Epithelial cell of esophagus (primary cell): ENCODE measurements around the gene RNF175.

ENCODE experiments used
- DNase-seq: peaks from one replicate; pipeline ENCODE4 v3.0.0; 2010; ENCODE audit warnings: low read depth
- H3K4me3 ChIP-seq: 2 replicates; pipeline ENCODE4 v1.5.1; 2011; ENCODE audit warnings: mild to moderate bottlenecking, low read length, control low read depth
- TF ChIP-seq, protein P1 (sequence below): IDR thresholded peaks from 2 replicates; pipeline ENCODE4 v1.5.1; 2011; ENCODE audit warnings: low read depth, mild to moderate bottlenecking, low read length, control low read depth, inconsistent platforms; ENCODE audit not compliant: insufficient read depth; ENCODE audit errors: missing control alignments

RNF175 gene

GRCh38 chr4:153780221-153780620 lies 20.4 kb upstream of the RNF175 start:
- no peak for DNase-seq
- H3K4me3 ChIP-seq = no peak overlapping the region
- TF ChIP-seq, protein P1, sequence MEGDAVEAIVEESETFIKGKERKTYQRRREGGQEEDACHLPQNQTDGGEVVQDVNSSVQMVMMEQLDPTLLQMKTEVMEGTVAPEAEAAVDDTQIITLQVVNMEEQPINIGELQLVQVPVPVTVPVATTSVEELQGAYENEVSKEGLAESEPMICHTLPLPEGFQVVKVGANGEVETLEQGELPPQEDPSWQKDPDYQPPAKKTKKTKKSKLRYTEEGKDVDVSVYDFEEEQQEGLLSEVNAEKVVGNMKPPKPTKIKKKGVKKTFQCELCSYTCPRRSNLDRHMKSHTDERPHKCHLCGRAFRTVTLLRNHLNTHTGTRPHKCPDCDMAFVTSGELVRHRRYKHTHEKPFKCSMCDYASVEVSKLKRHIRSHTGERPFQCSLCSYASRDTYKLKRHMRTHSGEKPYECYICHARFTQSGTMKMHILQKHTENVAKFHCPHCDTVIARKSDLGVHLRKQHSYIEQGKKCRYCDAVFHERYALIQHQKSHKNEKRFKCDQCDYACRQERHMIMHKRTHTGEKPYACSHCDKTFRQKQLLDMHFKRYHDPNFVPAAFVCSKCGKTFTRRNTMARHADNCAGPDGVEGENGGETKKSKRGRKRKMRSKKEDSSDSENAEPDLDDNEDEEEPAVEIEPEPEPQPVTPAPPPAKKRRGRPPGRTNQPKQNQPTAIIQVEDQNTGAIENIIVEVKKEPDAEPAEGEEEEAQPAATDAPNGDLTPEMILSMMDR = no peak

DNA sequence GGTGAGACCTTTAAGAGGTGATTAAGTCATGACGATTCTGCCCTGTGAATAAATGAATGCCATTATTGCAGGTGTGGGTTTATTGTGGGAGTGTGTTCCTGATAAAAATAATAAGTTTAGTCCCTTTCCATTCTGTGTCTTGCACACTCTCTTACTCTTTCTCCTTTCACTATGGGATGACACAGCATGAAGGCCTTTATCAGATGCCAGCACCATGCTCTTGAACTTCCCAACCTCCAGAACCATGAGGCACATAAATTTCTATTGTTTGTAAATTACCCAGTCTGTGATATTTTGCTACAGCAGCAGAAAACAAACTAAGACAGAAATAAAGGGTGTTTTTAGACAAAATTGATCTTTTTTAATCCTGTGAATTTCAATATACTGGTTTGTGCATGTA lies 18.6 kb upstream of the RNF175 start:
- DNase-seq = no peak
- TF ChIP-seq, protein P1 = no peak
- no peak overlapping the region for H3K4me3 ChIP-seq

DNA sequence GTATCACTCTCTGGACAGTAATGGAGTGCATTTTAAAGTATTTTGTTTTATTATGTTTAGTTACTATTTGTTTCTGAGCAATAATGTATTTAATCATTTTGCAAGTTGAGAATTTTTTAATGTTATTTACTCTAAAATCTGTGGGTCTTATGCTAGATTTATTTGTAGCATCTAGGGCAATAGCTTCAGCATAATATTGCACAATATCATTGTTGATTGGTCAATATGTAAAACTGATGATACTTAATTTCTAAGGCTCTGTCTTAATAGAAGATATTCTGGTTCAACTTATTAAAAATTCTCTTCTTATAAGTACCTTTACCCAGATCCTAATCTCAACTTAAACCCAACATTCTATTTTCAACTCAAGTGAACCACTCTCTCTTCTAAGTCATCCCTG lies 17.6 kb upstream of the RNF175 start:
- DNase-seq = no peak
- TF ChIP-seq, protein P1 = no peak
- H3K4me3 ChIP-seq = no peak overlapping the region

DNA sequence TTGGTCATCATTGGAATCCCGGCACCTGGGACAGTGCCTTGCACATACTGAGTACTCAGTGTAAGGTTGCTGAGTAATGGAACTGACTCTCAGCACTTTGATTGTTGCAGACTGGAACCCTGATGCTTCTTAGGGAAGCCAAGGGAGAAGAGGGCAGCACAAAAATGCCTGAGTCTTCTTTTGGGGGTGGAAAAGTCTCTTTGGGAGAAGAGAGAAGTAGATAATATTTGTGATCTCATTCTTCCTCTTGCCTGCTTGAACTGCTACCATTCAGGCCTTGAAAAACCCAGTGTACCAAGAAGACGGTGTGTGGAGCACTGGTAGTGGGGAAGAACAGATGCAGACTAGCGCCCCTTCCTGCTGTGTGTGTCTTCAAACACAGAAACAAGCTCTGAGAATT lies 16.8 kb upstream of the RNF175 start:
- no peak for DNase-seq
- TF ChIP-seq, protein P1 = no peak
- no peak overlapping the region for H3K4me3 ChIP-seq

GRCh38 chr4:153773236-153773690 lies 13.4 kb upstream of the RNF175 start:
- DNase-seq = no peak
- no peak overlapping the region for H3K4me3 ChIP-seq
- TF ChIP-seq, protein P1 = no peak

DNA sequence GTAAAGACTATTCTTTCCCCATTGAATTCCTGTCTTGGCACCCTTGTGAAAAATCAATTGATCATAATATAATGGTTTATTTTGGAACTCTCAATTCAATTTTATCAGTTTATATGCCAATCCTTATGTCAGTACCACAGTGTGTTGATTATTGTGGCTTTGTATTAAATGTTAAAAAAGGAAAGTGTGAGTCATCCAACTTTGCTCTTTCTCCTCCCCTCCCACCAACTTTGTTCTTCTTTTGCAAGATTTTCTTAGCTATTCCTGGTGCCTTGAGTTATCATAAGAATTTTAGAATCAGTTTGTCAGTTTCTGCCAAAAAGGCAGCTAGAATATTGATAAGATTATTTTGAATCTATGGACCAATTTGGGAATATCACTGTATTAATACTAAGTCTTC lies 11.2 kb upstream of the RNF175 start:
- no peak for DNase-seq
- TF ChIP-seq, protein P1 = no peak
- H3K4me3 ChIP-seq = no peak overlapping the region

DNA sequence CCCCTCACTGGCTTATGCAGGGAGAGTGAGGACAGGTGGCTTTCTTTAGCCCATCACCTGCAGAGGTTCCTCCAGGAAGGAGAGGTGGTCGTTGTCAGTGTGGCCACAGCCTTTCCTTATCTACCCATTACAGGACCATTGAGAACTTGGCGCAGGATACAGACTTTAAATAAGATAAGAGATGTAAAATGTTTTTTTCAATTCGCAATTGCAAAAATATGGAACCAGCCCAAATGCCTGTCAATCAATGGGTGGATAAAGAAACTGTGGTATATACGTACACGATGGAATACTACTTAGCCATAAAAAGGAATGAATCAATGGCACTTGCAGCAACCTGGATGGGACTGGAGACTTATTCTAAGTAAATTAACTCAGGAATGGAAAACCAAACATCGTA lies 6.9 kb upstream of the RNF175 start:
- TF ChIP-seq, protein P1 = no peak
- no peak for DNase-seq
- no peak overlapping the region for H3K4me3 ChIP-seq
